Suprapubic skin (tissue), 4 donors: Measurements from ENCODE around the gene SLCO3A1.

Experiments used
- CTCF ChIP-seq, 2 donors: fragments of 200-600 bp in 1 of 2; fragments of 450-650 bp in 1 of 2; sonication (generic) in 1 of 2; IDR thresholded peaks; one replicate each; pipeline ENCODE4 v1.5.1; 2016 to 2019; ENCODE audit warnings: antibody characterized with exemption in 2 of 2, mild to moderate bottlenecking in 1 of 2, moderate library complexity in 1 of 2
- EP300 ChIP-seq: sonication (generic); formaldehyde crosslinking; IDR thresholded peaks from one replicate; pipeline ENCODE4 v1.6.1; 2017; ENCODE audit warnings: antibody characterized with exemption
- POLR2A ChIP-seq, 2 donors: fragments of 450-650 bp; IDR thresholded peaks; one replicate each; pipeline ENCODE4 v1.6.1; 2017; ENCODE audit warnings: antibody characterized with exemption in 2 of 2, mild to moderate bottlenecking in 2 of 2, moderate library complexity in 2 of 2
- POLR2AphosphoS5 ChIP-seq, 3 donors: sonication (generic); formaldehyde crosslinking; IDR thresholded peaks; one replicate each; pipeline ENCODE4 v1.6.1; 2017; ENCODE audit warnings: antibody characterized with exemption in 3 of 3

- TF ChIP-seq CTCF (IDR thresholded peaks at IDR 0.05) (no peak), EP300 (no peak), POLR2AphosphoS5 (IDR thresholded peaks at IDR 0.05) (no peak), POLR2A (IDR thresholded peaks at IDR 0.05) (no peak)
Measured at GRCh38 chr15:91922646-91923547, 69.4 kb downstream of the SLCO3A1 start.
